Endothelial cell of umbilical vein (primary cell): ENCODE data around the gene SETX. TPM values are rescaled to one million over a fixed set of nuclear protein-coding genes. Genes with fewer than 3 reads are reported as not detected.

Experiments used
- BruUV-seq: library from RNA; stranded (reverse); fragments of 400-500 nt; replicated peaks from 2 replicates; lab custom pipeline; 2021; lab: Mats Ljungman, UMichigan
- CTCF ChIA-PET: fragments of 300-600, 350-600 bp; sonication (Branson Sonifier 250); formaldehyde crosslinking; loops from one replicate; lab custom pipeline; 2021; ENCODE audit warnings: antibody characterized with exemption, inconsistent platforms; lab: Charles Lee
- POLR2A ChIA-PET: fragments of 300-600, 350-600 bp; sonication (Branson Sonifier 250); formaldehyde crosslinking; loops from one replicate; lab custom pipeline; 2021; ENCODE audit warnings: antibody characterized with exemption, inconsistent platforms; lab: Charles Lee
- DNase-seq: peaks from one replicate; pipeline ENCODE4 v3.0.0-alpha.2; 2011; ENCODE audit warnings: low read depth, low spot score
- FAIRE-seq: peaks from 2 replicates; lab custom pipeline; 2011; peaks lifted over from hg19 to GRCh38; lab: Jason Lieb, UNC
- H2AFZ ChIP-seq: 2 replicates; pipeline ENCODE4 v1.6.0; 2012; ENCODE audit warnings: low read depth, low read length, control low read depth, inconsistent platforms
- H3K27ac ChIP-seq: 2 replicates; pipeline ENCODE4 v1.5.1; 2011; ENCODE audit warnings: low read depth, mild to moderate bottlenecking, control low read depth, low read length, moderate library complexity; ENCODE audit not compliant: insufficient read depth
- H3K27me3 ChIP-seq, 2 experiments: 2 replicates each; pipeline versions ENCODE4 v1.6.0 to v1.6.1; 2011; ENCODE audit warnings: low read length in 2 of 2, mixed read lengths in 1 of 2; ENCODE audit not compliant: control insufficient read depth in 2 of 2, insufficient read depth in 2 of 2
- H3K36me3 ChIP-seq, 2 experiments: 2 replicates in 1 of 2; 3 replicates in 1 of 2; pipeline ENCODE4 v1.5.1; 2011; ENCODE audit warnings: low read length in 2 of 2, mild to moderate bottlenecking in 1 of 2, moderate library complexity in 1 of 2; ENCODE audit not compliant: control insufficient read depth in 2 of 2, insufficient read depth in 2 of 2; ENCODE audit errors: extremely low read depth in 1 of 2
- H3K4me1 ChIP-seq: 3 replicates; pipeline ENCODE4 v1.5.1; 2011; ENCODE audit warnings: mild to moderate bottlenecking, low read length; ENCODE audit not compliant: control insufficient read depth, insufficient read depth; ENCODE audit errors: extremely low read depth
- H3K4me2 ChIP-seq: 2 replicates; pipeline ENCODE4 v1.6.1; 2011; ENCODE audit warnings: low read length, control low read depth, mixed read lengths; ENCODE audit not compliant: insufficient read depth
- H3K4me3 ChIP-seq, 3 experiments: fragments of 200-600 bp in 1 of 3; sonication (generic), shearing (Covaris generic) in 1 of 3; replicated peaks in 1 of 3; 2 replicates each; pipeline ENCODE4 v1.5.1; 2011 to 2016; ENCODE audit warnings: control low read depth in 3 of 3, low read length in 3 of 3, mild to moderate bottlenecking in 2 of 3, inconsistent platforms in 1 of 3, low read depth in 1 of 3, moderate library complexity in 1 of 3; ENCODE audit not compliant: insufficient read depth in 1 of 3
- H3K79me2 ChIP-seq: 2 replicates; pipeline ENCODE4 v1.6.0; 2012; ENCODE audit warnings: low read length, inconsistent platforms; ENCODE audit not compliant: control insufficient read depth, insufficient read depth
- H3K9ac ChIP-seq: replicated peaks from 2 replicates; pipeline ENCODE3; 2011; ENCODE audit warnings: low read length, control low read depth; ENCODE audit not compliant: insufficient read depth; ENCODE audit errors: extremely low read depth
- H3K9me1 ChIP-seq: replicated peaks from 3 replicates; pipeline ENCODE4 v1.6.0; 2011; ENCODE audit warnings: mild to moderate bottlenecking, low read length; ENCODE audit not compliant: control insufficient read depth, insufficient read depth; ENCODE audit errors: extremely low read depth
- H3K9me3 ChIP-seq: replicated peaks from 2 replicates; pipeline ENCODE4 v1.5.1; 2012; ENCODE audit warnings: low read length, inconsistent platforms; ENCODE audit not compliant: control insufficient read depth, insufficient read depth
- H4K20me1 ChIP-seq: replicated peaks from 2 replicates; pipeline ENCODE3; 2011; ENCODE audit warnings: mild to moderate bottlenecking, low read length; ENCODE audit not compliant: control insufficient read depth, insufficient read depth; ENCODE audit errors: extremely low read depth
- CTCF ChIP-seq, 2 donors: IDR thresholded peaks; 1 replicate in 1 of 2; 2 replicates in 1 of 2; pipeline ENCODE4 v1.5.1; 2011; ENCODE audit warnings: low read length in 2 of 2, mild to moderate bottlenecking in 2 of 2, moderate library complexity in 2 of 2, control low read depth in 1 of 2, inconsistent platforms in 1 of 2, low read depth in 1 of 2; ENCODE audit not compliant: insufficient read depth in 1 of 2; ENCODE audit errors: extremely low read depth in 1 of 2
- EZH2 ChIP-seq: IDR thresholded peaks from 2 replicates; pipeline ENCODE4 v1.6.1; 2012; ENCODE audit warnings: borderline replicate concordance, low read depth, mild to moderate bottlenecking, moderate library complexity, low read length, inconsistent platforms; ENCODE audit not compliant: severe bottlenecking
- FOS ChIP-seq: IDR thresholded peaks from 2 replicates; pipeline ENCODE4 v1.6.1; 2011; ENCODE audit warnings: mild to moderate bottlenecking, low read length, moderate library complexity, borderline replicate concordance; ENCODE audit not compliant: insufficient read depth
- GATA2 ChIP-seq: IDR thresholded peaks from 2 replicates; pipeline ENCODE4 v1.7.0; 2011; ENCODE audit warnings: low read depth, mild to moderate bottlenecking, moderate library complexity, mixed read lengths, low read length; ENCODE audit not compliant: insufficient read length, insufficient read depth
- JUN ChIP-seq: IDR thresholded peaks from 2 replicates; pipeline ENCODE4 v1.6.1; 2011; ENCODE audit warnings: borderline replicate concordance, low read depth; ENCODE audit not compliant: insufficient read length, insufficient read depth
- MAX ChIP-seq: IDR thresholded peaks from 2 replicates; pipeline ENCODE4 v1.6.1; 2011; ENCODE audit not compliant: insufficient read depth, insufficient read length
- MYC ChIP-seq: IDR thresholded peaks from one replicate; pipeline ENCODE4 v1.6.1; 2011; ENCODE audit warnings: mild to moderate bottlenecking, low read depth, low read length
- POLR2A ChIP-seq: IDR thresholded peaks from 2 replicates; pipeline ENCODE4 v1.6.1; 2012; ENCODE audit warnings: low read depth, mild to moderate bottlenecking, control low read depth, low read length
- POLR2AphosphoS5 ChIP-seq: IDR thresholded peaks from 2 replicates; pipeline ENCODE4 v1.6.1; 2012; ENCODE audit warnings: low read depth, mild to moderate bottlenecking, control low read depth, low read length, moderate library complexity; ENCODE audit not compliant: insufficient read depth
- dilution Hi-C: fragments of 300-500 bp; cut with MboI; formaldehyde crosslinking; loops from one replicate; pipeline ENCODE4 v1.15.0; 2019; ENCODE audit warnings: low sequenced_read_pairs; ENCODE audit not compliant: extremely low pct_ligation_motif_present
- intact Hi-C: fragments of 100-400 bp; cut with micrococcal nuclease; formaldehyde crosslinking; loops from one replicate; pipeline ENCODE4 v1.10.0; 2022
- polyA plus RNA-seq, 4 experiments: library from polyadenylated mRNA; depleted of rRNA in 3 of 4; stranded (reverse) in 3 of 4; unstranded in 1 of 4; fragments of >200 nt; gene quantifications; 2 replicates each; pipeline versions ENCODE4 v1.2.1 to v1.2.3, GENCODE V29; 2011 to 2012; ENCODE audit warnings: missing spikeins in 1 of 4
- total RNA-seq: library from RNA; stranded (reverse); gene quantifications from 2 replicates; pipeline ENCODE4 v1.2.3, GENCODE V29; 2021

The SETX gene
- total and polyA plus RNA-seq, 2 donors (not counting 3 experiments of a cell fraction or from before 2014, with no cell fraction given) = 20.9 to 47.7 TPM

GRCh38 chr9:132387133-132387532, 32.3 kb upstream of the SETX start:
- H3K9ac ChIP-seq = no peak overlapping the region
- DNase-seq = no peak

GRCh38 chr9:132384376-132384775, 29.6 kb upstream of the SETX start:
- H3K9me1 ChIP-seq = no peaks in the 10 kb centered on the region
- no peak overlapping the region for H2AFZ ChIP-seq
- peaks cover 11 to 25% of the 10 kb centered on the region in 2 experiments for H3K36me3 ChIP-seq
- intact Hi-C loops (no loop called here), dilution Hi-C loops (no loop called here)
- no peaks in the 10 kb centered on the region for H4K20me1 ChIP-seq
- CTCF ChIA-PET = interaction anchor here (0.9 kb wide), 1 partner anchor 16 kb away, joined by 3 read pairs; no protein-coding TSS in a partner anchor
- no peak for DNase-seq
- no peaks in the 10 kb centered on the region for H3K9me3 ChIP-seq
- no peak overlapping the region for H3K9ac ChIP-seq
- TF ChIP-seq EZH2 = no peak
- TF ChIP-seq CTCF (IDR thresholded peaks at IDR 0.05; ENCODE audit: extremely low read depth in 1 of 2, insufficient read depth in 1 of 2, low read depth in 1 of 2, low read length in 2 of 2) = no peak
- no peak for TF ChIP-seq POLR2AphosphoS5
- no peak for TF ChIP-seq MAX
- TF ChIP-seq GATA2 = no peak
- no peak for TF ChIP-seq POLR2A
- TF ChIP-seq FOS = no peak
- no peak for TF ChIP-seq MYC
- TF ChIP-seq JUN = no peak
- FAIRE-seq = no peak
- POLR2A ChIA-PET = no interaction called here
- BruUV-seq = no TSS peak
- H3K79me2 ChIP-seq = no peaks in the 10 kb centered on the region
- no peak overlapping the region for H3K27ac ChIP-seq
- no peak overlapping the region for H3K4me3 ChIP-seq
- no peaks in the 10 kb centered on the region for H3K4me1 ChIP-seq
- H3K4me2 ChIP-seq = no peak overlapping the region
- no peaks in the 10 kb centered on the region for H3K27me3 ChIP-seq

More at GRCh38 chr9:132387133-132387532, 32.3 kb upstream of the SETX start:
- H3K27me3 ChIP-seq = no peaks in the 10 kb centered on the region
- no peak overlapping the region for H3K4me3 ChIP-seq
- H3K36me3 ChIP-seq = peaks cover 23 to 36% of the 10 kb centered on the region in 2 experiments
- intact Hi-C loops = no loop called here
- TF ChIP-seq GATA2 = no peak
- TF ChIP-seq MYC = no peak
- no peak for TF ChIP-seq POLR2AphosphoS5
- no peak for TF ChIP-seq FOS
- TF ChIP-seq MAX = no peak
- no peak overlapping the region for H3K27ac ChIP-seq
- H3K9me1 ChIP-seq = no peaks in the 10 kb centered on the region
- CTCF ChIA-PET = no interaction called here
- dilution Hi-C loops = no loop called here
- no TSS peak for BruUV-seq
- POLR2A ChIA-PET = no interaction called here
- no peaks in the 10 kb centered on the region for H3K4me1 ChIP-seq
- FAIRE-seq = no peak
- H3K4me2 ChIP-seq = no peak overlapping the region
- no peaks in the 10 kb centered on the region for H4K20me1 ChIP-seq
- H3K9me3 ChIP-seq = no peaks in the 10 kb centered on the region
- H3K79me2 ChIP-seq = no peaks in the 10 kb centered on the region
- H2AFZ ChIP-seq = no peak overlapping the region
